Nephron (organoid): ENCODE results near the gene STK4.

Source experiments
- H3K27ac Mint-ChIP-seq, 3 experiments: 2 replicates each; pipeline ENCODE4 v1.8.0; 2020; ENCODE audit warnings: mixed read lengths in 3 of 3, mild to moderate bottlenecking in 2 of 3, moderate library complexity in 1 of 3
- H3K27me3 Mint-ChIP-seq: 2 replicates; pipeline ENCODE4 v1.8.0; 2021; ENCODE audit warnings: low read depth, mild to moderate bottlenecking, moderate library complexity, mixed read lengths
- H3K36me3 Mint-ChIP-seq: 2 replicates; pipeline ENCODE4 v1.8.0; 2020; ENCODE audit warnings: low read depth, mixed read lengths
- H3K4me1 Mint-ChIP-seq: 2 replicates; pipeline ENCODE4 v1.8.0; 2020; ENCODE audit warnings: mixed read lengths
- H3K4me3 Mint-ChIP-seq, 3 experiments: 2 replicates each; pipeline ENCODE4 v1.8.0; 2020; ENCODE audit warnings: mild to moderate bottlenecking in 3 of 3, mixed read lengths in 3 of 3, moderate library complexity in 2 of 3
- H3K9me3 Mint-ChIP-seq: 2 replicates; pipeline ENCODE4 v1.8.0; 2020; ENCODE audit warnings: mixed read lengths
- CTCF ChIP-seq, 3 experiments: fragments of 200-600 bp; sonication (generic); IDR thresholded peaks; one replicate each; pipeline ENCODE4 v1.5.0; 2021; ENCODE audit warnings: antibody characterized with exemption in 3 of 3; ENCODE audit not compliant: unreplicated experiment in 3 of 3

STK4 gene

GRCh38 chr20:45042978-45043377, 76.7 kb downstream of the STK4 start:
- Mint-ChIP-seq H3K27me3 (no peaks in the 10 kb centered on the region), H3K4me3 (no peak overlapping the region), H3K27ac (no peak overlapping the region), H3K36me3 (peaks cover 14% of the 10 kb centered on the region), H3K9me3 (no peaks in the 10 kb centered on the region), H3K4me1 (peaks cover 5% of the 10 kb centered on the region)
- no peak for TF ChIP-seq CTCF (IDR thresholded peaks at IDR 0.05; ENCODE audit: unreplicated experiment in 3 of 3)

GRCh38 chr20:45044084-45044573, 77.8 kb downstream of the STK4 start:
- H3K27me3 Mint-ChIP-seq, result peaks cover 5% of the 10 kb centered on the region
- peak; percentile 84 to 86 (median 85) for TF ChIP-seq CTCF (IDR thresholded peaks at IDR 0.05; ENCODE audit: unreplicated experiment in 3 of 3)
- peak overlapping the region in 1 of 3 experiments; percentile 17 for H3K27ac Mint-ChIP-seq
- no peak overlapping the region for H3K4me3 Mint-ChIP-seq
- H3K36me3 Mint-ChIP-seq, result peaks cover 14% of the 10 kb centered on the region
- H3K4me1 Mint-ChIP-seq, result peaks cover 10% of the 10 kb centered on the region
- H3K9me3 Mint-ChIP-seq, result no peaks in the 10 kb centered on the region

- Mint-ChIP-seq H3K4me1 (peaks cover 12% of the 10 kb centered on the region), H3K36me3 (peaks cover 14% of the 10 kb centered on the region), H3K4me3 (no peak overlapping the region), H3K27me3 (peaks cover 5% of the 10 kb centered on the region), H3K27ac (no peak overlapping the region), H3K9me3 (no peaks in the 10 kb centered on the region)
- no peak for TF ChIP-seq CTCF (IDR thresholded peaks at IDR 0.05; ENCODE audit: unreplicated experiment in 3 of 3)
These were observed 78.3 kb downstream of the STK4 start for GRCh38 chr20:45044601-45045000.

GRCh38 chr20:45047581-45048119, 81.3 kb downstream of the STK4 start:
- peaks cover 3% of the 10 kb centered on the region for H3K36me3 Mint-ChIP-seq
- H3K9me3 Mint-ChIP-seq, result no peaks in the 10 kb centered on the region
- peaks cover 21% of the 10 kb centered on the region for H3K4me1 Mint-ChIP-seq
- no peak overlapping the region for H3K27ac Mint-ChIP-seq
- no peak for TF ChIP-seq CTCF (IDR thresholded peaks at IDR 0.05; ENCODE audit: unreplicated experiment in 3 of 3)
- H3K27me3 Mint-ChIP-seq, result peaks cover 5% of the 10 kb centered on the region
- no peak overlapping the region for H3K4me3 Mint-ChIP-seq

- Mint-ChIP-seq H3K9me3 (no peaks in the 10 kb centered on the region), H3K4me3 (no peak overlapping the region), H3K27me3 (peaks cover 5% of the 10 kb centered on the region), H3K36me3 (no peaks in the 10 kb centered on the region), H3K27ac (peak overlapping the region in 1 of 3 experiments; percentile 2), H3K4me1 (peaks cover 16% of the 10 kb centered on the region)
- no peak for TF ChIP-seq CTCF (IDR thresholded peaks at IDR 0.05; ENCODE audit: unreplicated experiment in 3 of 3)
These were observed 83.1 kb downstream of the STK4 start for GRCh38 chr20:45049438-45049837.

GRCh38 chr20:45049904-45050471, 83.7 kb downstream of the STK4 start:
- peaks cover 5% of the 10 kb centered on the region for H3K27me3 Mint-ChIP-seq
- no peaks in the 10 kb centered on the region for H3K9me3 Mint-ChIP-seq
- TF ChIP-seq CTCF (IDR thresholded peaks at IDR 0.05; ENCODE audit: unreplicated experiment in 3 of 3), result no peak
- peaks cover 2% of the 10 kb centered on the region for H3K36me3 Mint-ChIP-seq
- H3K27ac Mint-ChIP-seq, result peak overlapping the region in 1 of 3 experiments; percentile 2
- peaks cover 20% of the 10 kb centered on the region for H3K4me1 Mint-ChIP-seq
- H3K4me3 Mint-ChIP-seq, result no peak overlapping the region
